DND-41 (cell line): ENCODE measurements around the gene PPP3R1.

Experiments used
- ATAC-seq: fragments of 200-7000 bp; cut with Tn5 transposase; 3 replicates; pipeline ENCODE4 v1.9.1; 2021; ENCODE audit warnings: low read depth; ENCODE audit not compliant: insufficient read depth
- DNase-seq: peaks from one replicate; pipeline ENCODE4 v3.0.0-alpha.2; 2020
- H2AFZ ChIP-seq: 2 replicates; pipeline ENCODE4 v1.6.0; 2012; ENCODE audit warnings: low read depth, low read length
- H3K27ac ChIP-seq: 2 replicates; pipeline ENCODE4 v1.5.1; 2012; ENCODE audit warnings: low read length, inconsistent platforms
- H3K27me3 ChIP-seq: fragments of 200-600 bp; sonication (generic); 2 replicates; pipeline ENCODE4 v1.6.0; 2012; ENCODE audit warnings: low read length, mild to moderate bottlenecking, inconsistent platforms; ENCODE audit not compliant: insufficient read depth, poor library complexity
- H3K36me3 ChIP-seq: 2 replicates; pipeline ENCODE4 v1.5.1; 2012; ENCODE audit warnings: low read length, inconsistent platforms; ENCODE audit not compliant: insufficient read depth
- H3K4me1 ChIP-seq: 2 replicates; pipeline ENCODE4 v1.5.1; 2012; ENCODE audit warnings: mild to moderate bottlenecking, low read length; ENCODE audit not compliant: insufficient read depth
- H3K4me2 ChIP-seq: 2 replicates; pipeline ENCODE4 v1.6.0; 2012; ENCODE audit warnings: mild to moderate bottlenecking, moderate library complexity, low read length, inconsistent platforms; ENCODE audit not compliant: insufficient read depth
- H3K4me3 ChIP-seq, 2 experiments: fragments of 200-600 bp in 1 of 2; shearing (Covaris generic) in 1 of 2; 2 replicates each; pipeline ENCODE4 v1.5.1; 2012 to 2016; ENCODE audit warnings: inconsistent platforms in 2 of 2, low read length in 2 of 2, mild to moderate bottlenecking in 2 of 2, low read depth in 1 of 2, moderate library complexity in 1 of 2
- H3K79me2 ChIP-seq: 2 replicates; pipeline ENCODE4 v1.6.0; 2012; ENCODE audit warnings: low read length, inconsistent platforms; ENCODE audit not compliant: insufficient read depth
- H3K9ac ChIP-seq: 2 replicates; pipeline ENCODE4 v1.6.0; 2012; ENCODE audit warnings: low read depth, mild to moderate bottlenecking, inconsistent platforms, low read length, moderate library complexity
- H3K9me3 ChIP-seq: 2 replicates; pipeline ENCODE4 v1.5.1; 2012; ENCODE audit warnings: low read length, moderate library complexity, mild to moderate bottlenecking, inconsistent platforms; ENCODE audit not compliant: insufficient read depth, severe bottlenecking
- H4K20me1 ChIP-seq: 2 replicates; pipeline ENCODE4 v1.6.0; 2012; ENCODE audit warnings: low read length; ENCODE audit not compliant: insufficient read depth
- EZH2 ChIP-seq: IDR thresholded peaks from 3 replicates; pipeline ENCODE4 v1.6.1; 2012; ENCODE audit warnings: borderline replicate concordance, low read depth, mild to moderate bottlenecking, moderate library complexity, low read length, inconsistent platforms; ENCODE audit not compliant: severe bottlenecking
- TF ChIP-seq, protein P1 (sequence below): IDR thresholded peaks from 2 replicates; pipeline ENCODE4 v1.5.1; 2012; ENCODE audit warnings: borderline replicate concordance, low read length, moderate library complexity, mild to moderate bottlenecking; ENCODE audit not compliant: poor library complexity, severe bottlenecking; ENCODE audit errors: extremely low read depth

The PPP3R1 gene

GRCh38 chr2:68216454-68217310 is 35.6 kb downstream of the PPP3R1 start:
- no peak overlapping the region for H3K4me2 ChIP-seq
- no peak for ATAC-seq
- H3K36me3 ChIP-seq, result peaks cover 36% of the 10 kb centered on the region

GRCh38 chr2:68214381-68214780 is 38.0 kb downstream of the PPP3R1 start:
- Histone ChIP-seq H3K9ac (no peak overlapping the region), H2AFZ (no peak overlapping the region), H3K9me3 (no peaks in the 10 kb centered on the region), H3K4me3 (no peak overlapping the region), H4K20me1 (peaks cover 71% of the 10 kb centered on the region), H3K79me2 (peaks cover 98% of the 10 kb centered on the region), H3K4me2 (no peak overlapping the region), H3K27ac (no peak overlapping the region), H3K27me3 (no peaks in the 10 kb centered on the region), H3K4me1 (no peaks in the 10 kb centered on the region), H3K36me3 (peaks cover 40% of the 10 kb centered on the region)
- ATAC-seq (no peak), DNase-seq (no peak)
- TF ChIP-seq, protein P1, sequence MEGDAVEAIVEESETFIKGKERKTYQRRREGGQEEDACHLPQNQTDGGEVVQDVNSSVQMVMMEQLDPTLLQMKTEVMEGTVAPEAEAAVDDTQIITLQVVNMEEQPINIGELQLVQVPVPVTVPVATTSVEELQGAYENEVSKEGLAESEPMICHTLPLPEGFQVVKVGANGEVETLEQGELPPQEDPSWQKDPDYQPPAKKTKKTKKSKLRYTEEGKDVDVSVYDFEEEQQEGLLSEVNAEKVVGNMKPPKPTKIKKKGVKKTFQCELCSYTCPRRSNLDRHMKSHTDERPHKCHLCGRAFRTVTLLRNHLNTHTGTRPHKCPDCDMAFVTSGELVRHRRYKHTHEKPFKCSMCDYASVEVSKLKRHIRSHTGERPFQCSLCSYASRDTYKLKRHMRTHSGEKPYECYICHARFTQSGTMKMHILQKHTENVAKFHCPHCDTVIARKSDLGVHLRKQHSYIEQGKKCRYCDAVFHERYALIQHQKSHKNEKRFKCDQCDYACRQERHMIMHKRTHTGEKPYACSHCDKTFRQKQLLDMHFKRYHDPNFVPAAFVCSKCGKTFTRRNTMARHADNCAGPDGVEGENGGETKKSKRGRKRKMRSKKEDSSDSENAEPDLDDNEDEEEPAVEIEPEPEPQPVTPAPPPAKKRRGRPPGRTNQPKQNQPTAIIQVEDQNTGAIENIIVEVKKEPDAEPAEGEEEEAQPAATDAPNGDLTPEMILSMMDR, result no peak
- no peak for TF ChIP-seq EZH2

More at GRCh38 chr2:68216454-68217310, 35.6 kb downstream of the PPP3R1 start:
- H4K20me1 ChIP-seq, result peaks cover 69% of the 10 kb centered on the region
- no peak for TF ChIP-seq EZH2
- TF ChIP-seq, protein P1, result no peak
- no peaks in the 10 kb centered on the region for H3K27me3 ChIP-seq
- H2AFZ ChIP-seq, result no peak overlapping the region
- H3K79me2 ChIP-seq, result peaks cover 100% of the 10 kb centered on the region
- H3K4me1 ChIP-seq, result no peaks in the 10 kb centered on the region
- H3K4me3 ChIP-seq, result no peak overlapping the region
- no peaks in the 10 kb centered on the region for H3K9me3 ChIP-seq
- H3K27ac ChIP-seq, result no peak overlapping the region
- H3K9ac ChIP-seq, result no peak overlapping the region
- DNase-seq, result no peak

DNA sequence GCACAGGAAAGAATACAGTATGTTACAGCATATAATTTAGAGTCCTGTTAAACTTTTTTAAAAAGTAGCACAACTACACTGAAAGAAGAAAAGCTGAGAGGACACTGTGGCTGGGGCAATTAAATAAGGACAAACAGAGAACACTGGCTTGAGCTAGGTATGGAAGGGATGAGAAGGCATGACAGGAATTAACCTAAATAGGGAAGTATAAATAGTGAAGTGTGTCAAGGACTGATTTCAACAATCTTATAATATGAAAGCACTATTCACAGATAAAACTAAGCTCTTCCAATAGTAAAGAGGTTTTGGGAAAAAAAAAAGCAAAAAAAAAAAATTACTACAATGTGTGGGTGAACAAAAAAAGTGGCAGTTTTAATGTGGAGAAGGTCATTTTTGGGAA is 45.5 kb downstream of the PPP3R1 start:
- Histone ChIP-seq H3K4me1 (peaks cover 9% of the 10 kb centered on the region), H2AFZ (no peak overlapping the region), H3K27ac (no peak overlapping the region), H3K9ac (no peak overlapping the region), H4K20me1 (peaks cover 65% of the 10 kb centered on the region), H3K79me2 (peaks cover 94% of the 10 kb centered on the region), H3K36me3 (peaks cover 9% of the 10 kb centered on the region), H3K4me2 (no peak overlapping the region), H3K27me3 (no peaks in the 10 kb centered on the region), H3K9me3 (no peaks in the 10 kb centered on the region), H3K4me3 (no peak overlapping the region)
- no peak for TF ChIP-seq EZH2
- TF ChIP-seq, protein P1, result no peak
- ATAC-seq, result no peak
- no peak for DNase-seq
